Kidney (tissue), 14 donors: Measurements from ENCODE around the gene SCARB1. TPM values are rescaled to one million over a fixed set of nuclear protein-coding genes. Genes with fewer than 3 reads are reported as not detected.

Experiments
- DNase-seq, 5 donors: peaks; one replicate each; pipeline ENCODE4 v3.0.0-alpha.2; 2013 to 2020
- FAIRE-seq: peaks from 2 replicates; lab custom pipeline; 2012; peaks lifted over from hg19 to GRCh38; lab: Jason Lieb, UNC
- H3K27ac ChIP-seq, 2 donors: one replicate each; pipeline ENCODE4 v1.7.0; 2013; ENCODE audit warnings: low read depth in 2 of 2, low read length in 2 of 2, inconsistent platforms in 1 of 2
- H3K27me3 ChIP-seq: one replicate; pipeline ENCODE4 v1.7.1; 2013; ENCODE audit warnings: low read length, inconsistent platforms; ENCODE audit not compliant: control insufficient read depth, insufficient read depth
- H3K36me3 ChIP-seq, 3 donors: one replicate each; pipeline versions ENCODE4 v1.7.0 to v1.7.1; 2013; ENCODE audit warnings: low read length in 3 of 3, control low read depth in 1 of 3, inconsistent platforms in 1 of 3; ENCODE audit not compliant: insufficient read depth in 3 of 3, control insufficient read depth in 2 of 3
- H3K4me1 ChIP-seq, 3 donors: one replicate each; pipeline versions ENCODE4 v1.7.0 to v1.7.1; 2013; ENCODE audit warnings: low read length in 3 of 3, inconsistent platforms in 1 of 3, low read depth in 1 of 3; ENCODE audit not compliant: control insufficient read depth in 2 of 3, insufficient read depth in 2 of 3
- H3K4me3 ChIP-seq, 3 donors: one replicate each; pipeline versions ENCODE4 v1.7.0 to v1.8.1; 2013; ENCODE audit warnings: low read length in 3 of 3, control low read depth in 1 of 3, inconsistent platforms in 1 of 3
- H3K9ac ChIP-seq, 3 donors: one replicate each; pipeline versions ENCODE4 v1.7.0 to v1.7.1; 2013; ENCODE audit warnings: low read length in 3 of 3, control low read depth in 1 of 3, inconsistent platforms in 1 of 3
- H3K9me3 ChIP-seq, 3 donors: one replicate each; pipeline versions ENCODE4 v1.7.0 to v1.7.1; 2013; ENCODE audit warnings: low read length in 3 of 3, control low read depth in 1 of 3, inconsistent platforms in 1 of 3; ENCODE audit not compliant: control insufficient read depth in 2 of 3, insufficient read depth in 1 of 3
- intact Hi-C: fragments of 100-400 bp; cut with DNase I; formaldehyde crosslinking; loops from one replicate; pipeline ENCODE4 v1.11.1; 2022
- polyA plus RNA-seq: library from polyadenylated mRNA; stranded (reverse); fragments of 350-450 nt; fragmentation: Illumina TruSeq; extraction: RNeasy Lipid Tissue Mini Kit (QIAGEN cat#74804); gene quantifications from one replicate; pipeline ENCODE4 v1.2.3, GENCODE V29; 2014; ENCODE audit warnings: low read depth, low replicate concordance; ENCODE audit not compliant: insufficient read depth
- total RNA-seq: library from RNA; stranded (reverse); fragmentation: NEBNext Ultra II Directional; extraction: Animal tissue kit (Norgen Biotek cat#: 25700); gene quantifications from one replicate; pipeline ENCODE4 v1.2.1, GENCODE V29; 2021
- TF ChIP-seq, protein P1 (sequence below): IDR thresholded peaks from 3 replicates; pipeline ENCODE4 v1.5.1; 2012; ENCODE audit warnings: mild to moderate bottlenecking, moderate library complexity, borderline replicate concordance; ENCODE audit not compliant: insufficient read depth; ENCODE audit errors: extremely low read depth
- donor health status: control.
- donor health status: control.
- donor health status: control.
- donor health status: control.
- donor health status: control.
- donor health status: DM: yes; HTN: yes; CAD: no.
- donor health status: Normal renal cell carcinoma (clear cell type).

SCARB1 gene
- total and polyA plus RNA-seq, 2 donors from 2014 or later: 12.3 to 13.2 TPM

DNA sequence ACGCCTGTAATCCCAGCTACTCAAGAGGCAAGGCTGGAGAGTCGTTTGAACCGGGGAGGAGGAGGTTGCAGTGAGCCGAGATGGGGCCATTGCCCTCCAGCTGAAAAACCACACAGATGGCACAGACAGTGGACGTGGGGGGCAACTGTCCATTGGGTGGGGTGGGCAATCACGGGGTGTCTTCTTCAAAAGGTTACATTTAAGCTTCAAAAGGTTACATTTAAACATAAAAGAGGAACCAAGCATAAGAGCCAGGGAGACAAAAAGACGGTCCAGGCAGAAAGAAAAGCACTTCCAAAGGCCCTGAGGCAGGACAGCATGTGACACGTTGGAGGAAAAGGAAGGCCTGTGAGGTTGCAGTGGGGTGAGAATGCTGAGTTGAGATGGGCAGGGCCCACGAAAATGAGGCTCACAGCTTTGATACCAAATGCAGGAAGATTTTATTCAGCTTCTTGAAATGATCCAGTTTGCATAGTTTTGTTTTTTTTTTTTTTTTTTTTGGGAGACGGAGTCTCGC lies 10.7 kb downstream of the SCARB1 start:
- no peaks in the 10 kb centered on the region for H3K9me3 ChIP-seq
- peaks cover 0 to 9% (median 3%) of the 10 kb centered on the region in 3 donors for H3K4me1 ChIP-seq
- DNase-seq: no peak
- TF ChIP-seq, protein P1, sequence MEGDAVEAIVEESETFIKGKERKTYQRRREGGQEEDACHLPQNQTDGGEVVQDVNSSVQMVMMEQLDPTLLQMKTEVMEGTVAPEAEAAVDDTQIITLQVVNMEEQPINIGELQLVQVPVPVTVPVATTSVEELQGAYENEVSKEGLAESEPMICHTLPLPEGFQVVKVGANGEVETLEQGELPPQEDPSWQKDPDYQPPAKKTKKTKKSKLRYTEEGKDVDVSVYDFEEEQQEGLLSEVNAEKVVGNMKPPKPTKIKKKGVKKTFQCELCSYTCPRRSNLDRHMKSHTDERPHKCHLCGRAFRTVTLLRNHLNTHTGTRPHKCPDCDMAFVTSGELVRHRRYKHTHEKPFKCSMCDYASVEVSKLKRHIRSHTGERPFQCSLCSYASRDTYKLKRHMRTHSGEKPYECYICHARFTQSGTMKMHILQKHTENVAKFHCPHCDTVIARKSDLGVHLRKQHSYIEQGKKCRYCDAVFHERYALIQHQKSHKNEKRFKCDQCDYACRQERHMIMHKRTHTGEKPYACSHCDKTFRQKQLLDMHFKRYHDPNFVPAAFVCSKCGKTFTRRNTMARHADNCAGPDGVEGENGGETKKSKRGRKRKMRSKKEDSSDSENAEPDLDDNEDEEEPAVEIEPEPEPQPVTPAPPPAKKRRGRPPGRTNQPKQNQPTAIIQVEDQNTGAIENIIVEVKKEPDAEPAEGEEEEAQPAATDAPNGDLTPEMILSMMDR: no peak
- H3K27me3 ChIP-seq: no peaks in the 10 kb centered on the region
- H3K27ac ChIP-seq: peak overlapping the region in 1 of 2 donors; percentile 20
- peaks cover 0 to 3% (median 0%) of the 10 kb centered on the region in 3 donors for H3K36me3 ChIP-seq
- no peak overlapping the region for H3K4me3 ChIP-seq
- no peak overlapping the region for H3K9ac ChIP-seq
- no peak for FAIRE-seq
- intact Hi-C loops: no loop called here

DNA sequence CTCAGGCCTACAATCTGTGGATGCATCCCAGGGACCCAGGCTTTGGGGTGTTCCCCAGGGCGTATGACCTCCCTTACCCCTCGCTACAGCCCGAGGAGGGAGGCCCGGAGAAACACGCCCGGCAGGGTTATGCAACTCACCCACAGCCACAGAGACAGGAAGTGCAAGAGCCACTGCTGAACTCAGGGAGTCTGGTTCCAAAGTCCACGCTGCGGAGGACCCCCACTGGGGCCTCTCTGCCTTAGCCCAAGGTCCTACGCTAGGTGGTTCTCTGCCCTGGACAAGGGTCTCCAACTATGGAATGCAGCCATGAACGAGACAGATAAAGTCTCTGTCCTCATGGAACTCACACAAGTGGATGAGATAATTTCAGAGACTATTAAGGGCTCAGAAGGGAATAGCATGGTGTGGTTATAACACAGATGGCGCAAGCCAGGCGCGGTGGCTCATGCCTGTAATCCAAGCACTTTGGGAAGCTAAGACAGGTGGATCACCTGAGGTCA lies 11.3 kb downstream of the SCARB1 start:
- peak overlapping the region in 1 of 2 donors; percentile 49 for H3K27ac ChIP-seq
- no peak overlapping the region for H3K4me3 ChIP-seq
- DNase-seq (peak in 2 of 5 donors; percentile 37 to 56), FAIRE-seq (no peak)
- TF ChIP-seq, protein P1: no peak
- H3K9ac ChIP-seq: no peak overlapping the region
- H3K27me3 ChIP-seq: no peaks in the 10 kb centered on the region
- peaks cover 0 to 9% (median 3%) of the 10 kb centered on the region in 3 donors for H3K4me1 ChIP-seq
- no peaks in the 10 kb centered on the region for H3K9me3 ChIP-seq
- H3K36me3 ChIP-seq: peaks cover 0 to 3% (median 0%) of the 10 kb centered on the region in 3 donors
- intact Hi-C loops: no loop called here

DNA sequence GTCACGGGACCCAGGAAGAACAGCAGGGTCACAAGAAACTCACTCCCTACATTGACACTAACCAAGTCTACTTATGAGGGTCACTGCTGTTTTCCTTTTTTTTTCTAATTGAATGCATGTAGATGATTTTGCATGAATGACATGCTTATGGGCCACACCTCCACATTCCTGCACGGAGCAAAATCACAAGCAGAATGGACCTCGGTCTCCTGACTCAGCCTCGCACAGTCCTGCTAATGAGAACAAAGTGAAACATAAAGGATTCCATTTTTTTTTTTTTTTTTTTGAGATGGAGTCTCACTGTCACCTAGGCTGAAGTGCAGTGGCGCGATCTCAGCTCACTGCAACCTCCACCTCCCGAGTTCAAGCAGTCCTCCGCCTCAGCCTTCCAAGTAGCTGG lies 12.3 kb downstream of the SCARB1 start:
- no peak for FAIRE-seq
- H3K36me3 ChIP-seq: peaks cover 0 to 3% (median 0%) of the 10 kb centered on the region in 3 donors
- H3K4me3 ChIP-seq: no peak overlapping the region
- no peak for DNase-seq
- H3K27ac ChIP-seq: no peak overlapping the region
- H3K4me1 ChIP-seq: peaks cover 0 to 9% (median 3%) of the 10 kb centered on the region in 3 donors
- TF ChIP-seq, protein P1: no peak
- intact Hi-C loops: no loop called here
- no peaks in the 10 kb centered on the region for H3K9me3 ChIP-seq
- H3K9ac ChIP-seq: no peak overlapping the region
- H3K27me3 ChIP-seq: no peaks in the 10 kb centered on the region
